ENCODE measurements around the gene MTCL3.

DNA sequence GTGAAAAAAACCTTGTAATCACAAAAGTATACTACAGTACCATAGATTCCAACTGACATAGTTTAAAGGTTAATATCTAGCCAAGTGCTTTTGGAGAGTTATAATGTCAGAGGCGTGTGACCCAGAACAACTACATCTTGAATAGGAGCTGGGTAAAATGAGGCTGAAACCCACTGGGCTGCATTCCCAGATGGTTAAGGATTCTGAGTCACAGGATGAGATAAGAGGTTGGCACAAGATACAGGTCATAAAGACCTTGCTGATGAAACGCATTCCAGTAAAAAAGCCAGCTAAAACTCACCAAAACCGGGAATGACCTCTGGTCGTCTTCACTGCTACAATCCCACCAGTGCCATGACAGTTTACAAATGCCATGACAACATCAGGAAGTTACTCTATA lies 37.5 kb downstream of the MTCL3 start:
- TF ChIP-seq, protein P1, sequence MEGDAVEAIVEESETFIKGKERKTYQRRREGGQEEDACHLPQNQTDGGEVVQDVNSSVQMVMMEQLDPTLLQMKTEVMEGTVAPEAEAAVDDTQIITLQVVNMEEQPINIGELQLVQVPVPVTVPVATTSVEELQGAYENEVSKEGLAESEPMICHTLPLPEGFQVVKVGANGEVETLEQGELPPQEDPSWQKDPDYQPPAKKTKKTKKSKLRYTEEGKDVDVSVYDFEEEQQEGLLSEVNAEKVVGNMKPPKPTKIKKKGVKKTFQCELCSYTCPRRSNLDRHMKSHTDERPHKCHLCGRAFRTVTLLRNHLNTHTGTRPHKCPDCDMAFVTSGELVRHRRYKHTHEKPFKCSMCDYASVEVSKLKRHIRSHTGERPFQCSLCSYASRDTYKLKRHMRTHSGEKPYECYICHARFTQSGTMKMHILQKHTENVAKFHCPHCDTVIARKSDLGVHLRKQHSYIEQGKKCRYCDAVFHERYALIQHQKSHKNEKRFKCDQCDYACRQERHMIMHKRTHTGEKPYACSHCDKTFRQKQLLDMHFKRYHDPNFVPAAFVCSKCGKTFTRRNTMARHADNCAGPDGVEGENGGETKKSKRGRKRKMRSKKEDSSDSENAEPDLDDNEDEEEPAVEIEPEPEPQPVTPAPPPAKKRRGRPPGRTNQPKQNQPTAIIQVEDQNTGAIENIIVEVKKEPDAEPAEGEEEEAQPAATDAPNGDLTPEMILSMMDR (IDR thresholded peaks at IDR 0.05): no peak
- TF ChIP-seq POLR2AphosphoS5 (IDR thresholded peaks at IDR 0.05; ENCODE audit: low read depth, low read length): no peak
- TF ChIP-seq, protein P2, sequence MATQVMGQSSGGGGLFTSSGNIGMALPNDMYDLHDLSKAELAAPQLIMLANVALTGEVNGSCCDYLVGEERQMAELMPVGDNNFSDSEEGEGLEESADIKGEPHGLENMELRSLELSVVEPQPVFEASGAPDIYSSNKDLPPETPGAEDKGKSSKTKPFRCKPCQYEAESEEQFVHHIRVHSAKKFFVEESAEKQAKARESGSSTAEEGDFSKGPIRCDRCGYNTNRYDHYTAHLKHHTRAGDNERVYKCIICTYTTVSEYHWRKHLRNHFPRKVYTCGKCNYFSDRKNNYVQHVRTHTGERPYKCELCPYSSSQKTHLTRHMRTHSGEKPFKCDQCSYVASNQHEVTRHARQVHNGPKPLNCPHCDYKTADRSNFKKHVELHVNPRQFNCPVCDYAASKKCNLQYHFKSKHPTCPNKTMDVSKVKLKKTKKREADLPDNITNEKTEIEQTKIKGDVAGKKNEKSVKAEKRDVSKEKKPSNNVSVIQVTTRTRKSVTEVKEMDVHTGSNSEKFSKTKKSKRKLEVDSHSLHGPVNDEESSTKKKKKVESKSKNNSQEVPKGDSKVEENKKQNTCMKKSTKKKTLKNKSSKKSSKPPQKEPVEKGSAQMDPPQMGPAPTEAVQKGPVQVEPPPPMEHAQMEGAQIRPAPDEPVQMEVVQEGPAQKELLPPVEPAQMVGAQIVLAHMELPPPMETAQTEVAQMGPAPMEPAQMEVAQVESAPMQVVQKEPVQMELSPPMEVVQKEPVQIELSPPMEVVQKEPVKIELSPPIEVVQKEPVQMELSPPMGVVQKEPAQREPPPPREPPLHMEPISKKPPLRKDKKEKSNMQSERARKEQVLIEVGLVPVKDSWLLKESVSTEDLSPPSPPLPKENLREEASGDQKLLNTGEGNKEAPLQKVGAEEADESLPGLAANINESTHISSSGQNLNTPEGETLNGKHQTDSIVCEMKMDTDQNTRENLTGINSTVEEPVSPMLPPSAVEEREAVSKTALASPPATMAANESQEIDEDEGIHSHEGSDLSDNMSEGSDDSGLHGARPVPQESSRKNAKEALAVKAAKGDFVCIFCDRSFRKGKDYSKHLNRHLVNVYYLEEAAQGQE (IDR thresholded peaks at IDR 0.05; ENCODE audit: insufficient read depth in 1 of 2, low read depth in 2 of 2, low read length in 1 of 2): no peak
- TF ChIP-seq SIN3A (IDR thresholded peaks at IDR 0.05; ENCODE audit: borderline replicate concordance, insufficient read depth, low read depth, low read length): no peak
